MV-4-11 (cell line): ENCODE measurements around the gene POLR2L.

Experiments used
- DNase-seq: peaks from one replicate; lab custom pipeline; 2025; lab: John Stamatoyannopoulos, UW

POLR2L gene

DNA sequence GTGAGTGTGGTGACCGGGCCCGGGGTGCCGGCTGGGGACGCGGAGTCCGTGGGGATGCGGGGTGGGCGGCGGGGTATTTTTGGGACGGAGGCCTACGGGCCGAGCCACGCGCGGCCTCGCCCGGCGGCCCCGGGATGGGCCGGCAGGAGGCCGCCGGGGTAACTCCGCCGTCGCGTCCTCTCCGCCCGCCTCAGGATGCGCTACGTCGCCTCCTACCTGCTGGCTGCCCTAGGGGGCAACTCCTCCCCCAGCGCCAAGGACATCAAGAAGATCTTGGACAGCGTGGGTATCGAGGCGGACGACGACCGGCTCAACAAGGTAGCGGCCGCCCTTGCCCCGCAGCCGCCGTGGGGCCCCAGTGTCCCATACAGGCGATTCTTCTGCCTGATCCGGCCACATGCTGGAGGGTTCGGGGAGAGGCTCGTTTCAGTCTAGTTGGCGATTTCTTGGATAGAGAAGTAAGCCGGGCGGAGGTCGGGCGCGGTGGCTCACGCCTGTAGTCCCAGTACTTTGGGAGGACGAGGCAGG is 32.2 kb downstream of the POLR2L start:
- no peak for DNase-seq

DNA sequence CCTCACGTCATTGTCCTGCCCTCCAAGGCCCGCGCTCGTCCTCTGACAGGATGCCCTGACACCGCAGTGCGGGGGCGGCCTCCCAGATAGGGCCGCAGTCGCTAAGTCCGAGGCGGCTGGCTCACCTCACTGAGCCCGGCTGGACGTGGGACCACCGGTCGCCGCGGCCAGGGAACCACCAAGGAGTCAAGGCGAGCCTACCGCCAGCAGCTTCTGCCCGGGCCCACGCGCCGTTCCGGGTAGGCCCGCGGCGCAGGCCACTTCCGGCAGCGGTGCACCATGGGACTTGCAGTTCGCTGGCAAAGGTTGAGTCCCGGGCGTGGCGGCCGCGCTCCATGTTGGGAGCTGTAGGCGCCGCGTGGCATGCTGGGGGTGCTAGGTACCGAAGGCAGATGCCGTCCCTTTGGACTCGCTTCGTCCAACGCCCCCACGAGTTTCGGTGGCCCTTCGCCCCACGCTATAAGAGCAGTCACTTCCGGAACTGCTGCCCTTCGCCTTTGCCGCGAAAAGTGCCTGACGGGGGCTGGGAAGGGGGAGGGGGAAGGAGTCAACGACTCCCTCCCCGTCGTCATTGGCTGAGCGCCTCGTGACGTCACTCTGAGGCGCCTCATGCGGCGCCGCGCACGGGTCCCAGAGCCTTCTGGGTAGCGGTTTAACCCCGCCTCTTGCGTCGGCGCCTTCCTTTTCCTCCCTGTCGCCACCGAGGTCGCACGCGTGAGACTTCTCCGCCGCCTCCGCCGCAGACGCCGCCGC is 32.9 kb downstream of the POLR2L start, which contains the start of gene RPLP2:
Gene RPLP2 (plus strand): TSS at position 681 of the 753 bp plus-strand sequence. CDS start 268 bp downstream, outside the sequence.
- peak; percentile 97 for DNase-seq

DNA sequence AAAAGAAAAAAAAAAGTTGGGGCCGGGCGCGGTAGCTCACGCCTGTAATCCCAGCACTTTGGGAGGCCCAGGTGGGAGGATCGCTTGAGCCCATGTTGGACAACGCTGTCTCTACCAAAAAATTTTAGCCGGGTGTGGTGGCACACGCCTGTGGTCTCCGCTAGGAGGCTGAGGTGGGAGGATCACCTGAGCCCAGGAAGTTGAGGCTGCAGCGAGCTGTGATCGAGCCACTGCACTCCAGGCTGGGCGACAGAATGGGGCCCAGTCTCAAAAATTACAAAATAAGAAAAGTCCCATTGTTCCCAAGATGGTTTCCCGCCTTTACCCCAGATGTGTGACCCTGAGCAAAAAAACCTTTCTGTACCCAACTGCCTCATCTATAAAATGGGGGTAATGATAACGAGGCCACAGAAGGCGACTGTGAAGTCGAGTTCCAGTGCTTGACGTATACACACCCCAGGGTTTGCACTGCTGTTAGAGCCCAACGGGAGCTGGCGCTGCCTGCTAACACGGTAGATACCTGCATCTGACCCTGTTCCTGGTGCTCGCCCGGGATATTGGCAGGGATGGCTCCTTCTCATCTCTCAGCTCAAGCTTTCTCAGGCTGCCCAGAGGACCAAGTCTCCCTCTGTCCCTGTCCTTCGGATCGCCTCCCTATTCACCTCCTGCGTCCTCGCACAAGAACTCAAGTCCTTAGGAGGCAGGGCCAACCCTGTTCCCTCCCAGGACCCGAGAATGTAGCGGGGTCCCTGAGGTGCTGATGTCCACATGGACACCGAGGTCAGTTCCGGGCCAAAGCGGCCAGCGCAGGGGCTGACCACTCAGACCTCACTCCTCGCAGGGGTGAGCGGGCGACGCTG is 33.7 kb downstream of the POLR2L start:
- no peak for DNase-seq

DNA sequence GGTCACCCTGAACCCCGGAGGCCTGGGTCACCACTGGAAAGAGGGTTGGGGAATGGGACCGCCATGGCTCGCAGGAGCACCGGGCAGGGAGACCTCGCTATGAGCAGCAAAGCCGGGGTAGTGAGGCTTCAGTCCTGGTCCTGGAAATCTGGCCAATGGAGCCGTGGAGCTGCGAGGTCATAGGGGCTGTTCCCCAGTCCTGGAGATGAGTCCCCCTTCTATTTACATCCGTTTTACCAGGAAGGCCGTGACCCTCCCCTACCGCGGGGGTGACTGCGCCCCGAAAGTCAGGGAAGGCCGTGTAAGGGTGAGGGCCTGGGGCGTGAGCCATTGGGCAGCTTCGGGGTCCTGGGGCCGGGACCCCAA is 37.7 kb downstream of the POLR2L start:
- no peak for DNase-seq

DNA sequence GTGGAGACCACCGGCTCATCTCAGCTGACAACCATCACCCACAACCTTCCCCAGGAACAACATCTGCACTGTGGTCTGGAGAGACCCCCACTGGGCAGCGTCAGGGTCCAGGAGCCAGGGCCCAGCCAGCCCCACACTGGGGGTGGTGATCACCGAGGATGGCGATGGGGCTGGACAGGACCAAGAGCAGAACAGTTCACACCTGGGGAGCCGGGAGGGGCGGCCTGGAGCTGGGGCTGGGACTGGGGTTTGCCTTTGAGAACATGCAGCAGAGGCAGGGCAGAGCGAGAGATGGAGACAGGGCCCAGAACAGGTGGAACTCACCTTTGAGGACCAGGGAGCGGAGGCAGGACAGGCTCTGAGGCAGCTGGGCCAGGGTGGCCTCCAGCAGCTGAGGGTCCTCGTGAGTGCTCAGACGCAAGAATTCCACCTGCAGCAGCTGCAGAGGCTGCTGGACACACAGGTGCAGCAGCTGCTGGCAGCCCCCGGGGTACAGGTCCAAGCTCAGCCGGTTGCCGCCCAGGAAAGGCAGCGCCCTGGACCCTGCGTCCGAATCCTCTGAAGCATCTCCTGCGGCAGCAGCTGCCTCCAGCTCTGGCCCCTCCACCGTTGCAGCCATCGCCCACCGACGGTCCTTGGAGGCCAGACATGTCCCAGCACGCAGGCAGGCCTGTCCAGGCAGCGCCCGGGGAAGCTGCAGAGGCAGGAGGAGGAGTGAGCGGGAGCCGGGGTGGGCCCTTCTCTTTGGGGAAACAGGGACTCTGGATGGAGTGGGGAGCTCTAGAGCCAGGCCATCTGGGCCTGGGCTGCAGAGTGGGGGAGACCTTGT is 38.3 kb downstream of the POLR2L start:
- DNase-seq: no peak

DNA sequence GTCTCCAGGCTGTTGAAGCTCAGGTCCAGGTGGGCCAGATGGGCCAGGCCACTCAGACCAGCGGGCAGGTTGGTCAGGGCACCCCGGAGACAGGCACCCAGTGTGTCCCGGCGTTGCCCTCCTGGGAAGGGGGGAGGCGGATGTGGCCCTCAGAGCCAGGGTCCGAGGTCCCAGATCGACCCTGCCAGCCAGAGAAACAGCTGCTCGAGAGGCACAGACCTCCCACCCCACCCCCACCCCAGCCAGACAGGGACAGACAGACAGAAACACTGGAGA is 38.9 kb downstream of the POLR2L start:
- no peak for DNase-seq

DNA sequence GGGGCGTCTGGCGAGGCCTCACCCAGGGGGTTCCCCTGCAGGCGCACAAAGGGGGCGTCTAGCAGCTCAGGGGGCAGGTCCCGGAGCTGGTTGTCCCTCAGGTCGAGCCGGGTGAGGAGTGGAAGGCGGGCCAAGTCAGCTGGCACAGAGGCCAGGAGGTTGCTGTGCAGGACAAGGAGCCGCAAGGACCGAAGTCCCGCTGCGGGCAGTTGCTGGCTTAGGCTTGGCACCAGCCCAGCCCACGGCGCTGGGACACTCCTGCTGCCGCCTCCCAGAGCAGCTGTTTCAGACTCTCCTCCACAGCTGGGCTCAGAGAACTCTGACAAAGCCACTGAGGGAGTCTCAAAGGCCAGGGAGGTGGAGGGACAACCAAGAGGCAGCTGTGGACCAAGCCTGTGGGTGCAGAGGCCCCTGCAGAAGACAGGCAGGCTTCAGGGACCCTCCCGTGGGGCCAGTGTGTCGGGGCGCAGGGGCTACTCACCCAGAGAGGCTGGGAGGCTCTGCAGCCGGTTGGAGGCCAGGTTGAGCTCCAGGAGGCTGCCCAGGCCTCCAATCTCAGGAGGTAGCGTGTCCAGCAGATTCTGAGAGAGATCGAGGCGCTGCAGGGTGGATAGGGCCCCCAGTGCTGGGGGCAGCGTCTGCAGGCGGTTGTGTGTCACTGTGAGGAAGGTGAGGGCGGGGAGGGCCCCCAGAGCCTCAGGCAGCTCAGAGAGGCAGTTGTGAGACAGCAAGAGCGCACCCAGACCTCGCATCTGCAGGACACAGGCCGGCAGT is 39.4 kb downstream of the POLR2L start:
- DNase-seq: no peak

DNA sequence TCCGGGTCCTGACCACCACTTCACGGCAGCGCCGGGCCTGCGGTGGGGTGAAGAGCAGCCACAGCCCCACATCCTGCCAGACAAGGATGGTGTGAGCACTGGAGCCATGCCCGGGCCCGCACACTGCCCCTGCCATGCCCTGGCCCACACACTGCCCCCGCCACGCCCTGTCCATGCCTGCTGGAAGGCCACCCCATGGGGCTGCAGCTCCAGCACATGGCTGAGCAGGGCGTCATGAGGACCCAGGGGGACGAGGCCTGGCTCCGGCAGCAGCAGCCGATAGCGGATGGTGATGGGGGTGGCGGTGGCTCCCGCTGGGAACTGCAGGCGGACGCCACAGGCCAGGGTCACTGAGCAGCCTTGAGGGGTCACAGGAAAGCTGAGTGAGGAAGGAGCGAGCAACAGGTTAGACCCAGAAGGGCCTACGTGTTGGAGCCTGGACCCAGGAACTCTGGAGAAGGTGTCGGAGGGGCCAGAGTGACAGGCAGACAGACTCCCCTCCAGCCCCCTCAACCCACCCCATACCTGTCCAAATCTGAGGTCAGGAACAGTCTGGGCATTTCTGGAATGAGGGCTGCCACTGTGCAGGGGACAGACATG is 40.2 kb downstream of the POLR2L start:
- no peak for DNase-seq

DNA sequence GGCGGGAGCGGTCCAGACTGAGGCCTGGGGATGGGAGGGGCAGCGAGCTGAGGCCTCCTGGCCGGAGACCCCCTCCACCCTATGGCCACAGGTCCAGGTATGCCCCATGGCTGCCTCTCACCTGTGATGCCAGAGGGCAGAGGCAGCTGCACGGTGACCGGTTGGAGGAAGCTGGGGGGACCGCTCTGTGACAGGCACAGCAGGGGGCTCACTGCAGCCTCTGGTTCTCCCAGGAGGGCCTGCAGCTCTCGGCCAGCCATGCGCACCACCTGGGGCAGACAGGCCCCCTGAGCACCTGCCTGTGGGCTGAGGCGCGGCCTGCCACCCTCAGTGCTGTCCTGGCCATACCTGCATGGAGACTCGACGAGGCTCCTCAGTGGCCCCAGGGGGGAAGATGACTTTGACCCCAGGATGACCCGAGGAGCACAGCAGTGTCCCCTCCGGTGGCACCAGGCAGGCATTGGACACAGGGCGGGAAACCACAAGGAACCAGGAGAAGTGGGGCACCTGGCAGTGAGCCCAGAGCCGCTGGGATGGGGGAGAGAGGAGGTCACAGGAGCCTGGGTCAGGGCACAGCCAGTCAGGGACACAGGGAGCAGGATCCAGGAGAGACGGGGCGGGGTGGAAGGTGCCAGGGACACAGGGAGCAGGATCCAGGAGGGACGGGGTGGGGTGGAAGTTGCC is 41.1 kb downstream of the POLR2L start:
- DNase-seq: no peak

DNA sequence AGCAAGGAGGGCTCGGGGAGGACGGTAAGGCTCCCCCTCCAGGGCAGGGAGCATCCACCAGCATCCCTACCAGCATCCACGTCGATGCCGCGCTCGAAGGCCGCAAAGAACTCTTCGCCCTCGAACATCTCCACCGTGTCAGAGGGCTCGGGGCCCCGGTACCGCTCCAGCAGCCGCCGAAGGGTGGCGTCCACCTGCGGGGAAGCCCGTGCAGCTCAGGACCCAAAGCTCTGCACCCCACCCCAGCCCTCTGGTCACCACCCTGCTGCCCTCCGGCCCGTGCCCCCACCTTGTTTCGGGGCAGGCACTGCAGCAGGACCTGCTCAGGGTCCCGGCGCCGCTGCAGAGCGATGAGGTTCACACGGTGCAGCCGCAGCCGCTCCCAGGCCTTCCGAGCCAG is 41.9 kb downstream of the POLR2L start:
- no peak for DNase-seq

DNA sequence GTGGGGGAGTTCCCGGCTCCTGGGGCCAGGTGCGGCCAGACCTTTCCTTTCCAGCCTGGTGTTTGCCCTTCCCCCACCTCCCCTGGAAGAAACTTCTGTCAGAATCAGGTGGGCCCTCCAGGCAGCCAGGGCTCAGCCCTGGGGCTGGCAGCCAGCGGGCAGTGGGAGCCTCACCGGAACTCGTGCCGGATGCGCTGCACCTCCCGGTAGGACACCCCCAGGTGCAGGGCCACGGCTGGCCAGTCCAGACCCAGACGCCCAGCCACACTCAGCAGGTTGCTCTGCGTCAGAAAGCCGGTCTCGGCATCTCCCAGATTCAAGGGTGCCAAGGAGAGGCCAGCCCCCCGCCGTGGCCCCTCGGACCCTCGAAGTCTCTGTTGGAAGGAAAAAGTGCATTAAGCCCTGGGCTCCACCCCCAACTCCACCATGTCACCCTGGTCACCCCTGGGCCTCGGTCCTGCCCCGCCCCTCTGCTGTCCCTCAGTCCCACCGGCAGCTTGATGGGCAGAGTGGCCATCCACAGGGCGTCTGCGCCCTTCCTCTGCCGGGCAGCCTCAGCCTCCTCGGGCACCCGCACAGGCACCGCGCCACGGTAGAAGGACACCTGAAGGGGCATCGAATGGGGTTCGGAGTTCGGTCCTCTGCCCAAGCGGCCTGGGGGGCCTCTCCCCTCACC is 42.5 kb downstream of the POLR2L start:
- no peak for DNase-seq

DNA sequence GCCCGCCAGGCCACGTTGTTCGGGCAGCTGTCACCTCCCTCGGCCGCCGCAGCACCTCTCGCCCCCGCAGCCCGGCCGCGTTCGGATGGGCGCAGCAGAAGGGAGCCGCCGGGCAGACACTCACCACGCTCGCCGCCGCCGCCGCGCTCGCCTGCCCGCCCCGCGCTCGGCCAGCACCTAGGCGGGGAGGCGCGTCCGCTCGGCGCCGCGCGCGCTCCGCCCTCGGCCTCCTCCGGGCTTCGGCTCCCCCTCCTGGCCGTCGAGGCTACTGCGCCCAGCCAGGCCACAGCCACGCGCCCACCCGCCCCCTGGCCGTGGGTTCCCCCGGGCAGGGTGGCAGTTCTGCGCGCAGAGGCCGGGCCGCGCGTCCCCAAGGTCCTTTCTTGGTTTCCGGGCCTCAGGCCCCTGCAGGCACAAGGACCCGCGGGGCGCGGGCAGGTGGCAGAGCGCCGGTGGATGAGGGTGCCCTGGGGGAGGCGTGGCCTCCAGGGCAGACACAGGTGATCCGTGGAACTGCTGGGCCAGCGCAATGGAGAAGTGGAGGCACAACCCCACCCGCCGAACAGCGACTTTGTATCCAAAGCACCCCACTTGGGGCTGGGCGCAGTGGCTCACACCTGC is 44.1 kb downstream of the POLR2L start, which contains the start of gene SLC25A22:
Gene SLC25A22 (minus strand): TSS at position 189 of the 621 bp plus-strand sequence. CDS start 3,275 bp downstream, outside the sequence.
- peak; percentile 63 for DNase-seq

DNA sequence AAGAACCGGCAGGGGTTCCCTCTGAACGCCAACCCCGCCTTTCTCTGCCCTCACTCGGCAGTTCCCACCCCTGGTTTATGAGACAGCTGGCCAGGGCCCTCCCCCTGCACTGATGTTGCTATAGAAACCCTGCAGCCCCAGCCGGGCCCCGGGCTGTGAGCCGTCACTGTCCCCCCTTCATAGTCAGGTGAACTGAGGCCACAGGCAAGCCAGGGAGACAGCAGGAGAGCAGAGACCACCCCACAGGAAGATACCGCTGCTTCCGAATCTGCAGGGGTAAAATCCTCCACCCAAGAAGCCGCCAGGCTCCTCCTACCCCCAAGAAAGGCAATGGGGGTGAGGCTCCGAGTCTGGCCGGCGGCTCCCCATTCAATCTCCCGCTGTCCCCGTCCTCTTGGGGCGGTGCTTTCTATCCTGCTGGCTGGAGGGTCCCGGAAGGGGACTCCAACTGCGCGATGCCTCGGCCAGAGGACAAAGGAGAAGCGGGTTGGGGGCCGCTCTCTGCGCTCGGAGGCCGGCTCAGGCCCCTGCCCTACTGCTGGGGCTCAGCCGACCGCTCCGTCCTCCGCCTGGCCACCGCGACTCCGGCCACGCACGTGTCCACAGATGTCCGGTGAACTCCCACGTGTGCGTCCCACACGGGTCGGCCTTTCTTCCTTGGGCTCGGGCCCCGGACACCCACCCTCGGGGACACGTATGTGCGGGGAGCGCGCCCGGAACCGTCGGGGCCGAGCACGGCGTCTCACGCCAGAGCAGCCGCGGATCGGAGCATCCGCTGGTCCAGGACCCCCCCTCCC is 44.8 kb downstream of the POLR2L start:
- peak; percentile 60 for DNase-seq

DNA sequence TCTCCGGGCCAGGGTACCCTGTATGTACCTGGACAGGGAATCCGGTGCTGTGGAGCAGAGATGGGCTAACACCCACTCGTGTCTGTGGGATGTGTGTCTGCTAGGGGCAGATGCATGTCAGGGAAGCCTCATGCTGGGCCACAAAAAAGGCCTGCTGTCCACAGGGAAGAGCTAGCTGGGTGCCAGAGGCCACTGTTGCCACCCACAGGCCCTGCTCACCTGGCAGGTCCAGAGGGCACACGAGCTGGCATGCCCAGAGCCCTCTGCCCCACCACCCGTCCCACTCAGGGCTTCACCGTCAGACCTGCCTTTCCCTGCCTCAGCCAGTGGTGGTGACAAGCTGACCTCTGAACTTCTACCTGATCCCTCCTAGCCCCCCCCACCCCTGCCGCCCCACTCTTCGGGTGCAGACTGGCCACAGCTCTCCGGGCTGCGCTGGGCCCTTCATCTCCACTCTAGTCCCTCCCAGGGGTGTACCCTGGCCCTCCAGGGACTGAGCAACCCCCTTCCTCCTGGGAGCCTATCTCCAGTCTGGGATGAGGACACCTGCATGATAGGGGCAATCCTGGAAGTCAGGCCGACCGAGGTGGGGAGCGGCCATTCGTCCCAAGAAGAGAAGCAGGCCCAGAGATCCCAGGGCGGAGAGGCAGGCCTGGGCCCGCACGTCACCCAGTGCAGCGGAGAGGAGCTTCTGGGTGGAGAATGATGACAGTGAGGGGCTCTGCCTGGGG is 45.6 kb downstream of the POLR2L start:
- DNase-seq: no peak

DNA sequence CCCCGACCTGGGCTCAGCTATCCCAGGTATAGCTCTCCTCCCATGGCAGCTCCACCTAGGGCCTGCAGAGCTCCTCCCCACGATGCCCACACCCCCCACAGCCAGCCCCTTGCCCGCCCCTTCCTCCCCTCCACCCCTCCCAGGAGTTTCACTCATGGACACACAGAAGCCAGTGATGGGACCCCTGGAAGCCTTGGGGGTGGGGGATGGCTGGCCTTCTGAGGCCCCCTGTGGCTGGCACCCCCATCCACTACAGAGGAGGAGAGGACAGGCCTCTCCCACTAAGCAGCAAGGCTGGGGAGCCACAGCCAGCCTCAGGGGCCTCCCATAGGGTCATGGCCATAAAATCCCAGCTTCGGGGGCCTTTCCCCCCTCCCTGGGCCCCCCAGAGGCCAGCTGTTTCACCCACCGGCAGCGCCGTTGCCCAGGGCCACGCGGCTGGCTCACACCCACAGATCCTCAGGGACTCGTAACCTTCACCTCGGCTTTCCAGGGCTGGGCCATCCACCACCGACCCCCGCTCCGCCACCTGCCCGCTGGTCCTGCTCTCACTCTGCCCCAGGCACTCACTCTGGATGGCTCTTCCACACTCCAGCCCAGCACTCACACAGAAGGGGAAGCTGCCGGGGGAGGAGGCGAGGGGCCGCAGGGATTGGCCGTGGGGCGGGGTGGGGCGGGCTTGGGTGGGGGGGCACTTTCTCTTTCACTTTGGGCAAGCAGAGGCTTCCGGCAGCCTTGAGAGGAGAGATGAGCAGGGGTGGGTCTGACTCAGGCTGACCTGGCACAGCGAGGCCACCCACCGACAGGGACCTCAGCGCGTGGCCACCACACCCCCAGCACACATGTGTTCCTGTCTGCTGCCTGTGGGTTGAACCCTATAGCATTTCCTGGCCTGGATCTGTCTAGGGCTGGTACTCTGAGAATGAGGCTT is 46.4 kb downstream of the POLR2L start:
- DNase-seq: peak; percentile 75

DNA sequence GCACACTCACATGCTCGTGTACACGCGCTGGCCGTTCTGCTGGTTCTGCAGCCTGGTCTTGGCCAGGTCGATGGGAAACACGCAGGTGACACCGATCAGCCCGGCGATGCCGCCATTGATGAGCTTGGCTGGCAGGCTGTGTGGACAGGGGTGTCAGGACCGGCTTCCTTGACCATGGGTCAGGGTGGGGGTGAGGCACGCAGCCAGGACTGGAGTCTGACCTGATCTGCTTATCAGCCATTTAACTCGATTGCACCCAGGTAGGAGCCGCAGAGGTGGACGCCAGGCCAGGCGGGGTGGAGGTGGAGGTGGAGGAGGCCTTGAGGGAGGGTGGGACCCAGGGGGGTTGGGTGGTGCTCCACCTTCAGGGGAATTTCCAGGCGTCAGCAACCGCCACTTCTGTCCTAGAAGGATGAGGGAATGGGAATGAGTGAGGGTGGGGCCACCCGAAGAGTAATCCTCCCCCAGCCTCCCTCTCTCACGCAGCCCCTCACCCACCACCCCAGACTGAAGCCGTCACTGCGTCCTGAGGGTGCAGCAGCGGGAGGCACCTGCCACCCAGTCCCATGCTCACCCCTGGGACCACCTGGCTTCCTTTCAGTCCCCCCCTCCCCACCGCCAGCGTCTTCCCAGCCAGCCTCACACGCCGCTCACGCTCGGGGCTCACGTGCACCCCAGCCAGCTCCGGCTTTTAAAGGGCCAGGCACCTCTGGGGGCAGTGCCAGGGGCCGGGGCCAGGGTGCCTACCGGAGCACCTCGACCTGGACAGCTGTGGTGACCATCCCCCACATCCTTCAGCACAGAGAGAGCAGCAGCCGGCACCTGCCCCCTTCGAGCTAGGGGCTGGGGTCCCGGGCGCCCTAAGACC is 47.3 kb downstream of the POLR2L start:
- DNase-seq: no peak
